ENCODE measurements around the gene BCL11A. TPM values are rescaled to one million over a fixed set of nuclear protein-coding genes. Genes with fewer than 3 reads are reported as not detected.
"Not testable (repeated sequence)": the region's sequence is repeated elsewhere in the genome, so short reads cannot be mapped to it uniquely, and the experiment has no call there.

Gene BCL11A
- total and polyA plus RNA-seq, 12 donors = 3.2 to 38.5 (median 22.7) TPM

GRCh38 chr2:60423505-60423904 is 129.9 kb downstream of the BCL11A start:
- H3K36me3 ChIP-seq = no peaks in the 10 kb centered on the region
- no peaks in the 10 kb centered on the region for H3K27me3 ChIP-seq
- intact Hi-C loops (cut with DNase I) = no loop called here
- 62 to 79% methylated on average over 1 of the region's 1 CpG for WGBS, 2 donors
- DNase-seq (no peak), ATAC-seq (no peak)
- H3K27ac ChIP-seq = no peak overlapping the region
- H3K4me3 ChIP-seq = no peak overlapping the region
- no peak for TF ChIP-seq CTCF (IDR thresholded peaks at IDR 0.05)
- H3K4me1 ChIP-seq = peaks cover 0 to 5% (median 0%) of the 10 kb centered on the region in 9 donors
- H3K9me3 ChIP-seq = peaks cover 0 to 5% (median 0%) of the 10 kb centered on the region in 11 donors

GRCh38 chr2:60422826-60423483 is 130.5 kb downstream of the BCL11A start:
- Histone ChIP-seq H3K9me3 (peaks cover 0 to 5% (median 0%) of the 10 kb centered on the region in 11 donors), H3K27me3 (no peaks in the 10 kb centered on the region), H3K27ac (no peak overlapping the region), H3K4me1 (peaks cover 0 to 5% (median 0%) of the 10 kb centered on the region in 9 donors), H3K36me3 (no peaks in the 10 kb centered on the region), H3K4me3 (no peak overlapping the region)
- 55 to 59% methylated on average over 7 of the region's 7 CpGs for WGBS, 2 donors
- ATAC-seq (no peak), DNase-seq (no peak)
- intact Hi-C loops (cut with DNase I) = no loop called here
- no peak for TF ChIP-seq CTCF (IDR thresholded peaks at IDR 0.05)

- H3K4me3 ChIP-seq; H3K9me3 ChIP-seq; H3K27me3 ChIP-seq; intact Hi-C loops (cut with DNase I); H3K36me3 ChIP-seq; DNase-seq; ATAC-seq: not testable (repeated sequence)
- WGBS, 2 donors = 79 to 84% methylated on average over 1 of the region's 1 CpG
- Histone ChIP-seq H3K27ac (peak overlapping the region in 1 of 10 donors; percentile 14), H3K4me1 (peaks cover 0 to 22% (median 3%) of the 10 kb centered on the region in 9 donors)
Observed at GRCh38 chr2:60417210-60417609, 136.2 kb downstream of the BCL11A start.

- H3K27ac ChIP-seq = peak overlapping the region in 6 of 10 donors; percentile 6 to 40 (median 22)
- WGBS, 2 donors = 35 to 39% methylated on average over 10 of the region's 10 CpGs
- DNase-seq (peak; percentile 23 to 35), ATAC-seq (peak in 7 of 8 donors; percentile 40 to 98 (median 71))
- H3K4me1 ChIP-seq = peaks cover 0 to 27% (median 3%) of the 10 kb centered on the region in 9 donors
- no peaks in the 10 kb centered on the region for H3K9me3 ChIP-seq
- intact Hi-C loops (cut with DNase I) = no loop called here
- H3K36me3 ChIP-seq = no peaks in the 10 kb centered on the region
- peaks cover 0 to 4% (median 0%) of the 10 kb centered on the region in 7 donors for H3K27me3 ChIP-seq
- no peak for TF ChIP-seq CTCF (IDR thresholded peaks at IDR 0.05)
- H3K4me3 ChIP-seq = no peak overlapping the region
Observed at GRCh38 chr2:60416221-60417008, 137.0 kb downstream of the BCL11A start.

Measured in heart right ventricle (tissue), 16 donors.